ENCODE data around the gene AMT.
A peak's percentile ranks its signal among the peaks of the same experiment; 100 is the strongest.
"Not testable (repeated sequence)": the region's sequence is repeated elsewhere in the genome, so short reads cannot be mapped to it uniquely, and the experiment has no call there.

AMT gene

DNA sequence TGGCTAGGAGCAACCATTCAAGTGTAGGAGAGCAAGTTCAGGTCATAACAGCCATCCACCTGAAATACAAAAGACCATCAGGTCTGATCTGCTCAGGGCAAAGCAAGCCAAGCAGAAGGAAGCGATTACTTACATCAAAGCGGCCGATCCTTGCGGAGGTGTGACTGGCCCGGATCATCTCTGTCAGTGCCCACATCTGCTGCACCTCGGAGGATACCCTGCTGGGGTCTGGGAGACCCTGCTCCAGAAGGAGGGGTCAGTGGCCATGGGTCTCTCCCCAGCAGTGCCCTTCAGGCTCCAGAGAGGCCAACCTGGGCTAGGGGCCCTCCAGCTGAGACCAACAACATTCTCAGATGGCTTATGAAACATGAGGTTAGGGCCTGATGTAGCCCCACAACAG lies 2.5 kb upstream of the AMT start:
- no peak for DNase-seq

DNA sequence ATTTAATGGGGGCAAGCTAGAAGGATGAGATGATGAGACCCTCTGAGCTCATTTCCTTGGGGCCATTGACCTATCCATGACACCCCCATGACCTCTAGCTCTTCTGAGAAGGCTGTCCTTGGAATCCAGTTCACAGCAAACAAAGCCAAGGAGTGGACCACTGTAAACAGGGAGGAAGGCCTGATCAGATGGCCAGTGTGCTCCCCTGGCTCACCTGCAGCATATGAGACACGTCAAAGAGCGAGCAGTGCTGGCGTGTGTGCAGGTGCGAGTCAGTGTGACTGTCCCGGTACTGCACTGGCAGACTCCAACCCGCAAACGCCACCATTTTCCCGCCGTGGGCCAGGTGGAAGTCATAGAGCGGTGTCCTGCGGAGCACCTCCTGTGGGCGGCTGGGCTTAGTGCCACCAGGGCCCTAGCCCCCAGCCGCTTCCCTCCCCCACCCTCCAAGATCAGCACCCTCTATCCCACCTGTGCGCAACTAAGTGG lies 339 bp downstream of the AMT start:
- DNase-seq, result no peak

DNA sequence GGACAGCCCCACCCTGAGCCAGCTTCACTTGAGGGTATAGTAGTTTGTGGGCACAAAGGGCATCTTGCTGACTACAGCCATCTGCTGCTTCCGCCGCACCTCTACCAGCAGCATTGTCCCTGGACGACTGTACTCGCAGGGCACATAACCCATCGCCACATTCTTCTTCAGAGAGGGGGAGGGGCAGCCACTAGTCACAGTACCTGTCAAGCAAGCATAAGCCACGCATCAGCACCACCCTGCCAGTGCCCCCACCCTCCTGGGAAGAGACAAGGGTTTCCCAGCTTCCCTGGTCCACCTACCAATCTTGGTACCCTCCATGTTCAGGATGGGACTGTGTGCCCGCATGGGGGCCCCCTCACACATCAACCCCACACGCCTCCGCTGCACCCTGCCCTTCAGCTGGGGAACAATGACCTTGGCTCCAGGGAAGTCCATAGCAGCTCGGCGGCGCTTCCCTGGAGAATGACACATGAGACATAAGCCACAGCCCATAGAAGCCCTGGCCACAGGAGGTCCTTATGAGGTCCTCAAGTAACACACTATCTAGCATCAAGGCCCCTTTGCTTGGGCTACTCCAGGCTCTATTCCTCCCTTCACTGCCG lies 4.7 kb downstream of the AMT start:
- DNase-seq, result no peak

GRCh38 chr3:49416867-49417266 lies 5.4 kb downstream of the AMT start:
- DNase-seq, result no peak

- peak; percentile 31 to 34 for DNase-seq
These were observed 6.2 kb downstream of the AMT start for GRCh38 chr3:49415931-49416601.

- no peak for DNase-seq
These were observed 7.5 kb downstream of the AMT start for GRCh38 chr3:49414753-49415152.

DNA sequence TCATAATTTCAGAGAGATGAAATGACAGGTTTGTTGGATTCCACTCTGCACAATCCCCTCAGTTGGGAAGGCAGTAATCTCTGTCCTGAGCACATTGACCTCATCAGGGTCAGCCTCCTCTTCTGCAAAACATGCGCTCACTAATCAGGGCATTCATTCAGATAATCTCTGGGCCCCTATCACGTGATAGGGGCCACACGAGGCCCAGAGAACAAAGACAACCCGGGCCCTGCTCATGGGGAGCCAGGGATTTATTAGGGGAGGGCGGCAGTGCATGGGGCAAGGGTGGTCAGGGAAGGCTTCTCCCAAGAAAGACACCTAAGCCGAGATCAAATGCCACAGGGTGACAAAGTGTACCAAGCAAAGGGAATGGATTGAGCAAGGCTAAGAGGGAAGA lies 8.9 kb downstream of the AMT start:
- DNase-seq, result no peak

- DNase-seq, result no peak
These were observed 9.5 kb downstream of the AMT start for GRCh38 chr3:49412632-49413337.

GRCh38 chr3:49411968-49412631 lies 10.2 kb downstream of the AMT start, which contains the start of the genes RHOA and TCTA:
RHOA (minus strand) TSS chr3:49411976; CDS start chr3:49375589, 36,387 bp downstream.
TCTA (plus strand) TSS chr3:49412423; CDS start chr3:49412427, 4 bp downstream.
- DNase-seq, result peak; percentile 100

GRCh38 chr3:49411535-49411967 lies 10.7 kb downstream of the AMT start:
- DNase-seq, result peak in 1 of 2 donors; percentile 77

GRCh38 chr3:49410846-49411534 lies 11.3 kb downstream of the AMT start:
- peak in 1 of 2 donors; percentile 66 for DNase-seq

GRCh38 chr3:49410066-49410845 lies 12.0 kb downstream of the AMT start:
- no peak for DNase-seq

- DNase-seq, result peak; percentile 38 to 63
These were observed 15.4 kb downstream of the AMT start for GRCh38 chr3:49406571-49407565.

DNA sequence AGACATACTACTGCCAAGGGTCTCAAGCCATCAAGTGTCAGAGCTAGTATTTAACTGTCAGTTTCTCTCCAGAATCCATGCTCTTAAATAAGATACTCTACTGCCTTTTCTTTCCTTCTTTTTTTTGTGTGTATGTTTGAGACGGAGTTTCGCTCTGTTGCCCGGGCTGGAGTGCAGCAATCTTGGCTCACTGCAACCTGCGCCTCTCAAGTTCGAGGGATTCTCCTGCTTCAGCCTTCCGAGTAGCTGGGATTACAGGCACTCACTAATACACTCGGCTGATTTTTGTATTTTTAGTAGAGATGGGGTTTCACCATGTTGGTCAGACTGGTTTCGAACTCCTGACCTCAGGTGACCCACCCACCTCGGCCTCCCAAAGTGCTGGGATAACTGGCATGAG lies 16.7 kb downstream of the AMT start:
- DNase-seq, result not testable (repeated sequence)

DNA sequence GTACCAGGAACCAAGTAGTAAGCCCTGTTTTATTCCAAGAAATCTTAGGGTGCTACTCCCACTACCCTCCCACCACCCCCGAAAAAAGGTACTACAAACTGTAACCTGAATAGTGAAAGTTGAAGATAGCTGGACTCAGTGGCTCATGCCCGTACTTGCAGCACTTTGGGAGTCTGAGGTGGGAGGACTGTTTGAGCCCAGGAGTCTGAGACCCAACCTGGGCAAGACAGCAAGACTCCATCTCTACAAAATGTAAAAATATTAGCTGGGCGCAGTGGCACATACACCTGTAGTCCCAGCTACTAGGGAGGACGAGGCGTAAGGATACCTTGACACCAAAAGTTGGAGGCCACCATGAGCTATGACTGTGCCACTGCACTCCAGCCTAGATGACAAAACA lies 18.4 kb downstream of the AMT start:
- no peak for DNase-seq

- no peak for DNase-seq
These were observed 20.5 kb downstream of the AMT start for GRCh38 chr3:49401766-49402165.

- DNase-seq, result no peak
These were observed 22.8 kb downstream of the AMT start for GRCh38 chr3:49399461-49399860.

DNA sequence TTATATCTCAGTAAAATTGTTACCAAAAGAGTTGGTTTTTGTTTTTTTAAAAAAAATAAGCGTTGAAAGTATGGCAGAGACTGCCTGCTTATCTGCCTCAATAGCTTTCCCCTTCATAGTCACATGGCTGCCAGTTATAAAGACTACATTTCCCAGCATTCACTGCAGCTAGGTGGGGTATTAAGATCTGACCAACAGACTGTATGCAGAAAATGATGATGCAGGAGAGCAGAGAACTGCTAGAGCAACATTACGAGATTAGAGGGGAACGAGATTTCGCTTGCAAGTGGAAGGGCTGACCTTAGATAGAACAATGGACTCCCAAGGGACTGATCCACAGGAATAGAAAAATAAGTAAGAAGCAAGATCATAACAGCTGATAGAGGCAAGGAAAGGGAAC lies 24.8 kb downstream of the AMT start:
- DNase-seq, result no peak

GRCh38 chr3:49391310-49391709 lies 31.0 kb downstream of the AMT start:
- DNase-seq, result not testable (repeated sequence)

GRCh38 chr3:49389297-49389696 lies 33.0 kb downstream of the AMT start:
- no peak for DNase-seq
